Superior temporal gyrus (tissue), 1 donor: ENCODE results near the gene TBC1D16.

Source experiments
- DNase-seq: peaks from one replicate; pipeline ENCODE4 v3.0.0-alpha.2; 2016; ENCODE audit errors: extremely low spot score

TBC1D16 gene

GRCh38 chr17:79987187-79987934 lies 48.3 kb downstream of the TBC1D16 start:
- DNase-seq, result no peak

GRCh38 chr17:79986411-79987186 lies 49.1 kb downstream of the TBC1D16 start:
- no peak for DNase-seq

DNA sequence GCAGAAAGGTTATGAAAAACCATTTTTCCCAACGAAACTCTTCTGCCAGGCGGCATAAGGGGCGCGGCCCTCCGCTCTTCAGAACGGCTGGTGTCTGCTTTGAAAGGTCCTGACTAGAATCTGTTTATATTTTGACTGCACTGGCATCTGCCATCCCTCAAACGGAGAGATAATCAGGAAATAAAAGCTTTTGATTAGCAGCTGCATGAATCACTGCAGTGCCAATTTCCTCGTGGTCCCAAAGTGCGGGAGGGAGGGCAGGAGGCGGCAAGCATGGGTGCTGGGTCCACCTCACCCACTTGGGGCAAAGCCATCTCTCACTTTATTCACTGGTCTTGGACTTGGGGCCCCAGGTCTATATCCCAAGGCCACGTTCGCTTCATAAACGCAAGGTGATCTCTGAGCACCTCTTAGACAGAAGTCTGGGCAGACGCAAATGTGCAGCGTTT lies 49.7 kb downstream of the TBC1D16 start:
- no peak for DNase-seq

- no peak for DNase-seq
These were observed 50.2 kb downstream of the TBC1D16 start for GRCh38 chr17:79985361-79985942.

- no peak for DNase-seq
These were observed 50.8 kb downstream of the TBC1D16 start for GRCh38 chr17:79984877-79985276.

DNA sequence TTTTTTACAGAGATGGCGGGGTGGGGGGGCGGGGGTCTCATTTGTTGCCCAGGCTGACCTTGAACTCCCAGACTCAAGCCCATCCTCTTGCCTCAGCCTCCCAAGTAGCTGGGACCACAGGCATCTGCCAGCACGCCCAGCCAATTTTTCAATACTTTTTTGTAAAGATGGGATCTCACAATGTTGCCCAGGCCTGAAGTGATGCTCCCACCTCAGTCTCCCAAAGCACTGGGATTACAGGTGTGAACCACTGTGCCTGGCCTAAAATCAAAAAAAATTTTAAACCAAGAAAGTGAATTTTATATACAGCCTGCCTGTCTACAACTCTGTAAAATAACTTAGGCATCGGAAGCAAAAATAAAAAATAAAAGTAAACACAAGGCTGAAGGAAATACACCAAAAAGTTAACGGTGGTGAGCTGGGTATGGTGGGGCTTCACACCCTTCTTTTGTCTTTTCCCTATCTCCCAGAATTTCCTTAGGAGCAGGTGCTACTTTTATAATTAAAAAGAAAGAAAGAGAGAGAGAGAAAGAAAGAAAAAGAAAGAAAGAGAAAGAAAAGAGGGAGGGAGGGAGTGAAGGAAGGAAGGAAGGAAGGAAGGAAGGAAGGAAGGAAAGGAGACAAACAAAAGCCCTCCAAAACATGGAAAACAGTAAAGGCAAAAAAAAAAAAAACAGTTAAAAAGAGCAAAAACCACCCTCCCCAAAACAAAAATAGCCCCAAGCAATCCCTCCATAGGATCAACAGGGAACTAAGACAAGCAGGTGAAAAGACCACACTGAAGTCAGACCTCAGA lies 51.4 kb downstream of the TBC1D16 start:
- no peak for DNase-seq

DNA sequence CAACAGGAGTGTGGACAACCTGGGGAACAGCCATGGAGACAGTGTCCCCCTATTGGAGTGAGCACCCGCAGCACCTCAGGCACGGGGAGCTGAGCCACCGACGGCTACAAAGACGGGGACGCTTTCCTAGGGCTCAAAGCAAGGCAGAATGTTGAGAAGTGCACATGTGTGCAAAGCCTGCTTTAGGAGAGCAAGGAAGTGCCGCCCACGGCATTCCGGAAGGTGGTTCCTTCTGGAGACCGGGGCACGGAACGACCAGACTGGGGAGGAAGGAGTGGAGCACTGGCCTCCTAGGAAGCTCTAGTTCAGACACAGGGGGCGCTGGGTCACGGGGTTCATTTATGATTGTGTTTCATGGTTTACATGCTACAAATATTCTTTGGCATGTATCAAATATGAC lies 52.2 kb downstream of the TBC1D16 start:
- DNase-seq, result no peak

DNA sequence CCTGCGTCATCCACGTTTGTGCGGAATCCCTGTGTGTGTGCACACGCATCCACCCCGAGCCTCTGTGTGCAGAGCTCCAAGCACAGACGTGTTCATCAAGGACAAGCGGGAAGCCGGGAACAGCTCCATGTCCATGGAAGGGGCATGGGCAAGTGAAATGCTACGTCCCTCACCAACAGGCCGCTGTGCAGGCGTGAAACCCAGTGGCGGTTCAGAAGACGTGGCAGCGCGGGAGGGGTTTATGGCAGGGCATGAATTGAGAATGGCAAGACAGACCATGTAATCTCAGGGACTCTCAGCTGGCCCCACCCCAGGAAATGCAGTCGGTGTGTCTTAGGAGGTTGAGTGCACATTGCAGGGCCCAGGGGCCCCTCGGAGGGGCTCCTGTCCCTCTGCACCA lies 52.7 kb downstream of the TBC1D16 start:
- no peak for DNase-seq

DNA sequence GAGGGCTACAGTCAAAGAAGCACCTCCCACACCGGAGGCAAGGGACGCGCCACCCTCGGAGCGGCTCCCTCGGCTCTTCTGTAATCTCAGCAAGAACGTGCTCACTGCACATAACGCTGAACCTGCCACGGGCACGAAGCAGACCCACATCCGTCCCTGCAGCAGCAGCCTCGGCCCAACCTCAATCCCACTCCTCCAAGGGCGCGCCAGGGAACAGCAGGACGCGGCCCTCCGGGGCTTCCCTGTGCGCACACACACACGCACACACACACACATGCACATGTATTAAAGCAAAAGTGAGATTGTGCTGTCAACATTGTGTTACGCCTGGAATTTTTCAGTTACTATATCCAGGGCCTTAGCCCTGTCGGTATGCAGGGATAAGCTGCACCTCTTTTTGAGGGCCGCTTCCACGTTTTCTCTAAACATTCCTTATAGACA lies 54.0 kb downstream of the TBC1D16 start:
- no peak for DNase-seq

DNA sequence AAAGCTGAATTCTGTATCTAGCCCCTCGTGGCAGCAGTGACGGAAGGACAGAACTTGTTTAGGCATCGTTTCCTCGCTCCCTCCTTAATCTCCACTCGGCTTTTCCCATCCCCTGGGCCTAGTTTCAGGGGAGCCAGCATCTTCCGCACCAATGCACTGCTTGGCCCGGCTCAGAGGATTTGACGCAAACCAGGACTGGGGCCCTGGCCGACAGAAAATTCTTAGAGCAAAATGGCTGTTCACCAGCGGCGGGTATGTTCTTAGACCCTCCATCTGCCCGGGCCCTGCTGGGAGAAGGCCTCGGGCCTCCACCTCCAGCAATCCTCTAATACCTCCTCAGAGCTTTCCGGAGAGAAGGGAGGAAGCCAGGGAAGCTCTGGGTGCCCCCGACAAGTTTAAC lies 54.6 kb downstream of the TBC1D16 start:
- no peak for DNase-seq

GRCh38 chr17:79980246-79981043 lies 55.2 kb downstream of the TBC1D16 start:
- no peak for DNase-seq

DNA sequence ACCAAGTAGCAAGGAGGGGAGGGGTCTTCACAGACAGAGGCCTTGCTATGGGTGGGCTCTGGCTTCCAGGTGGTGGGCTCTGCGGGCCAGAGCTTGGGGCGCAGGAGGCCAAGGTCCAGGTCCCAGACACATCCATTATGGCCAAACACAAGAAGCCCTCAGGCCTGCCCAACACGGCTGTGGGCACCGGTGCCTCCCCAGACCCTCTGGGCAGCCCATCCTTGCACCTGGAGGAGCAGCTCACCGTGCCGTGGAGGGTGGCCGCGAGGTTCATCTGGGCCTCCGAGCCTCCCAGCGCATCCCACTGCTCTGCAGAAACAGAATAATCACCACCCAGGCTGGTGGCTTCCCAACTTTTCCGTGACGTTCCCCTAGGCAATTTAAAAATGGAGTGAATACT lies 55.9 kb downstream of the TBC1D16 start:
- DNase-seq, result no peak

DNA sequence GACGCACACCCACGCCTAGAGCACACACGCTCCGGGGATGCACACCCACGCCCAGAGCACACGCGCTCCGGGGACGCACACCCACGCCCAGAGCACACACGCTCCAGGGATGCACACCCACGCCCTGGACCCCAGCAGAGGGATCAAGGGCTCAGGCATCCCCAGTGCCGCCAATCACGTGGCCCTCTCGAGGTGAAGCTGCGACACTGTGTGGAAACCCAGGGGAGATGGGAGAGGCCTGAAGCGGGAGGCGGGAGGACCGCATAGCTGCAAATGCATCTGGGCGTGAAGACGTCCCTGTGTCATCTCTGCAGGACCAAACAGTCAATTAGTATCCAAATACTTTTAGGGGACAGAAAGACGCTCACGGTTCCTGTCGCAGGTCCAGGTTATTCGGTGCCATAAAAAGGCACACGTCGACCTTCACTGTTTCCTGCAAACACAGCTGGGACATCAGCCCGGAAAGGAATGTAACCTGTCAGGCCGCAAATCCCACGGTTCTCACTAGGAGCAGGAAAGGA lies 56.4 kb downstream of the TBC1D16 start:
- DNase-seq, result no peak

- DNase-seq, result no peak
These were observed 57.2 kb downstream of the TBC1D16 start for GRCh38 chr17:79978548-79978855.

DNA sequence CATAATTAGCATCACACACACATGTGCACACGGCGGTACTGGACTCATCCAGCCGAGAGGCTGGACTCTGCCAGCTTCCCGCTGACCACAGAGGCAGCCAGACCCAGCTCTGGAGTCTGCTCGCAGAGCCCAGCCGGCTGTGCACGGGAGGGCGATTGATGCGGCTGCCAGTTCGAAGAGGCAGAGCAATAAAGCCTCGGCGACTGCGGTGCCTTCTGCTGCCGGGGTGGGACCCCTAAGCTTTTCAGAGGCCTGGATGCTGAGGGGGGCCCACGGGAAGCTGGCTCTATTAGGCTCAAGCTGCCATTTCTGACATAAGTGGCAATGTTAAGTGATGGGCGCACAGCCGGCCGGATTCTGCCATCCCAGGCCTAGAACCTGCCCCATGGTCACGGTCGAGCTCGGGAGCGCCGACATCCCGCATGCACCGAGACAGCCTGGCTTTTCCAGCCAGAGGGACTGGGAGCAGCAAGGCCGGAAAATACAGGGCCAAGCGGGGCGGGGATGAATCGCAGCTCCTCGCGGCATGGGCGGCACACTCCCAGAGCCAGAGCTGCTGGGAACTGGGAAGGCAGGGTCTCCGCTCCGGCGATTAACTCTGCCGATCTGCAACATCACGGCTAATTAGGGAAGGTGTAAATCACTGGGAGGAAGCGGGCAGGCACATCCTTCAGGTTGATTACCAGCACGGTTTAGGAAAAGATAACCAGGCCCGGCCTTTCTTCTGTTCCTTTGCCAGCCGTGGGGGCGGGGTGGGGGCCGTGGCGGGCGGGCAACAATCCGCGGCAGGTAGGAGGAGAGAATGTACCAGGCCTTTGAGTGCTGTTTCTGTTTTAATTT lies 57.7 kb downstream of the TBC1D16 start:
- DNase-seq, result no peak

- DNase-seq, result no peak
These were observed 58.5 kb downstream of the TBC1D16 start for GRCh38 chr17:79977161-79977631.

DNA sequence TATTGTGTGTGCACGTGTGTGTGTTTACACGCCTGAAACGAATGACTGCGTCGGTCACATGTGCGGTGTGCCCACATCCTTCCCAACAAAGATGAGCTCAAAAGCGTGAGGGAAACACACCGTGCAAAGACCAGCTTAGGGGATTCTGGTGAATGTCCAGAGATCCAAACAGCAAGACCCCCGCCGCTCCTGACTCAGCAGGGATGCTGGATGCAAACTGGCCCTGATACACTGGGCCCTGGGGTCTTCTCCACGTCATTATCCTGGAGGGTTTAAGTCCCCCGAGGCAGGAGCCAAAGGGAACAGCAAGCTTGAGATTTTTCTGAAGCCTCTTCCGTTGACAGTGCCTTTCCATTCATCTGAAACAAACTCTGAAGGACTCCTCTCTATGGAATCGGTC lies 59.2 kb downstream of the TBC1D16 start:
- DNase-seq, result no peak

- DNase-seq, result no peak
These were observed 60.1 kb downstream of the TBC1D16 start for GRCh38 chr17:79975498-79976134.
